ENCODE measurements around the gene MRGPRD.

- no peak for TF ChIP-seq CTCF (IDR thresholded peaks at IDR 0.05 in 2 of 3, conservative IDR thresholded peaks at IDR 0.05 in 1 of 3; ENCODE audit: borderline replicate concordance in 1 of 3, insufficient read depth in 1 of 3, low read depth in 2 of 3, low read length in 2 of 3)
- TF ChIP-seq POLR2A (IDR thresholded peaks at IDR 0.05; ENCODE audit: borderline replicate concordance, extremely low read depth, insufficient read depth, insufficient read length) = no peak
- no peak for TF ChIP-seq REST (IDR thresholded peaks at IDR 0.05; ENCODE audit: low read depth)
- TF ChIP-seq FOSL1 (IDR thresholded peaks at IDR 0.05; ENCODE audit: low read depth) = no peak
- no peak for TF ChIP-seq CEBPB (IDR thresholded peaks at IDR 0.05; ENCODE audit: low read depth)
- TF ChIP-seq POLR2AphosphoS5 (IDR thresholded peaks at IDR 0.05; ENCODE audit: low read depth, low read length) = no peak
Measured at GRCh38 chr11:68961245-68961644, 19.5 kb downstream of the MRGPRD start.

Measured in HCT116 (cell line).